Measurements from ENCODE around the gene FXYD4.

Gene FXYD4

DNA sequence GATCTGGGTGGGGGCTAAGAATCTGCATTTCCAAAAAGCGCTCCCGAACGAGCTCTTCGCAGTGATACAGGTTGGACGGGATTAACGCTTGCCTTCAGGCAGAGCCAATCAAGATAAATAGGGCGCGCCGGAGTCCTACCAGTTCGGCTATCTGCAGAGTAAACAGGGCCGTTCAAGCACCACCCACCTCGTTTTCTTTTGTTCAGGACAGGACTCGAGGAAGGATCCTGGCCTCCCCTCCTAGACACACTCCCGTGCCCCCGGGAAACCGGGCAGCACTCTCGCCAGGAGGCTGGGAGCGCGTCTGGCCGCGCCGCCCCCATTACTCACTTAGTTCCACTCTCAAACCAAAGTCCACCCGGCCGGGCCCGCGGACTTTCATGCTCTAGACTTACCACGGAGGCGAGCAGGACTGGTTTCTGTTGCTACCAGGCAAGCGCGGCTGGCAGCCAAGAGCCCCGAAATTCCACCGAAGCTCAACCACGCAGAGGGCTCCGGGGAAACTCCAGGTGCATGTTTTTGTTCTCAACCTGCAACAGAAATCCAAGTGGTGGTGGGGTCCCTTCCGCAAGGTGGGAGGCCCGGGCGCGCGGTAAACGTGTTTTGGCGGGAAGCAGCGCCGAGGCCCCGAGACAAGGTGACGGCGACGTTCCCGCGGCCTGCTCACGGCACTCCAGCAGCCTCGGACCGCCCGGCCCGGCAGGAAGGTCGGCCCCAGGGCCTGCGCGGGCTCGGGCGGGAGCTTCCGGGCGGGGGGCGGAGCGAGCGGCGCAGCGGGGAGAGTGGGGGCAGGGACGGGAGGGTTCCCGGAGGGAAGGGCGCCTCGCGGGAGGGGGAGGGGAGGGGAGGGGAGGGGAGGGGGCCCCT, 24.9 kb downstream of the FXYD4 start:
- peak in 12 of 14 donors; percentile 63 to 88 (median 80) for DNase-seq

DNA sequence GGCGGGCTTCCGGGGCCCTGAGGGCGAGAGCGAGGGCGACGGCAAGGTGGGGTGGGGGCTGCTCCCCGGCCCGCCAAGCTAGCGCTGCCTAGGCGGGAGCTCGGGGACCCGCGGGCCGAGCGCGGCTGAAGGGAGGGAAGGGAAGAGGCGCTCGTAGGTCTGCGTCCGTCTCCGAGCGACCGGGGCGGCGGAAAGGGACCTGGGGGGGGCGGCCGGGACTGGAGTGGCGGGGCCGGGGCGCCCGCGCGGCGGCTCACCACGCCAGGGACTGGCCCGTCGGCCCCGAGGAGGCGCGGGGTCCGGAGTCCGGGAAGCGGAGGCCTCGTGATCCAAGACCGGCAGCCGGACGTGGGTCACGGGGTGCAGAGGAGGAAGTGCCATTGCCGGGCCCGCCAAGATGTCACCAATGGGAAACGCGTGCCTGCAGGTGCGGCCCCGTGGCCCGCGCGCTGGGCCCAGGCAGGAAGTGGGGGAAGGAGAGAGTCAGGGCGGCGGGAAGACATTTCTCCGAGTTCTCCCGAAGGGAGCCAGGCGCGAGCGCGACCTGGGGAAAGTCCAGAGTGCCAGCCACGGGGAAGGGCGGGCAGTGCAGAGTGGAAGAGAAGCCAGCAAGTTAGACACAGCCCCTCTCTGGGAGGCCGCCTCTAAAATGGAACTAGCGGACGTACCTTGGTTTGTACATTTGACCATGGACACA, 25.6 kb downstream of the FXYD4 start:
- peak in 13 of 14 donors; percentile 42 to 90 (median 84) for DNase-seq

DNA sequence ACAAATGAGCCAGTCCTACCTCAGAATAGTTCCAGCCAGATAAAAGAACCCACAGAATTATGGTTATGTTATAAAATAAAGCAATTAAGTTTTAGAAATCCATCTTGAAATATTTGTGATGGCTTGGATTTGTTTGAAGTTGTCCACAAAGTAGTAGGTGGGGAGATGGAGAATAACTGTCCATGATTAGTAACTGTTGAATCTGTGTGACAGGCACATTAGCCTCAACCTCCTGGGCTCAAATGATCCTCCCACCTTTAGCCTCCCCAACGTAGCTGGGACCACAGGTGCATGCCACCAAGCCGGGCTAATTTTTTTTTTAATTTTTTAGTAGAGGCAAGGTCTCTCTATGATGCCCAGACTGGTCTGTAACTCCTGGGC, 27.5 kb downstream of the FXYD4 start:
- no peak for DNase-seq

DNA sequence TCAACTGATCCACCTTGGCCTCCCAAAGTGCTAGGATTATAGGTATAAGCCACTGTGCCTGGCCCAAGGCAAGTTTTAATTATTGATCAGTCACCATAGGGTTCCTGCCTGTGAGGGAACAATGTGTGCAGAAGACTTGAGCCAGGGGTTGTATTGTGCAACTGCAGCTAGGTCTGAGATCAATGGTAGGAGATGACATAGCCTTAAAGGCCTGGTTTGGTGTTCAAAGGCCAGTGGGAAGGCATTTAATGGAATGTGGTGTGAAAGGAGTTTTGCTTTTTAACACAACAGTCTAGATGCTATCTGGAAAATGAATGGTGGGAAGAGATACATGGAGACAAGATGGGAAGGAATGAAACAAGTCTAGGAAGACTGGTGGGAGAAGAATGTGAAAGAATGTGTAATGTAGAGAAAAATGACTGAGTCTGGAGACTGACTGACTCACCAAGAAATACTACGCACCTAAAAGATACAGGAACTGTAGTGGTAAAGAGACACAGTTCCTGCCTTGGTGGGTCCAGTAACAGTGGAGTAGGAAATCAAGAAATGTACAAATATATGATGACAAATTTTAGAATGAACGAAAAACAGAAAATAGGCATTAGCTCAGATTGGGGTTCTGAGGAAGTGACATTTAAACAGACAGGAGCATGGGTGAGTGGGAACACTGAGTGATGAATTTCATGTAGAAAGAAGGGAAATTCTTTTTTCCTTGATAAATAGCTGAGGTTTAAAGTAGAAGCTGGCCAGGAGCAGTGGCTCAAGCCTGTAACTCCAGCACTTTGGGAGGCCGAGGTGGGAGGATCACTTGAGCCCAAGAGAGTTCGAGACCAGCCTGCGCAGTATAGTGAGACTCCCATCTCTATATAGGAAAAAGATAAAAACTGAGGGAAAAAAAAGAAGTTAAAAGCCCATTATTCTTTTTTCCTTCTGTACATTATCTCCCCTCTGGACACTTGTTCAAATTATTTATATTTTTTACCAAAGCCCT, 28.2 kb downstream of the FXYD4 start:
- DNase-seq: no peak

DNA sequence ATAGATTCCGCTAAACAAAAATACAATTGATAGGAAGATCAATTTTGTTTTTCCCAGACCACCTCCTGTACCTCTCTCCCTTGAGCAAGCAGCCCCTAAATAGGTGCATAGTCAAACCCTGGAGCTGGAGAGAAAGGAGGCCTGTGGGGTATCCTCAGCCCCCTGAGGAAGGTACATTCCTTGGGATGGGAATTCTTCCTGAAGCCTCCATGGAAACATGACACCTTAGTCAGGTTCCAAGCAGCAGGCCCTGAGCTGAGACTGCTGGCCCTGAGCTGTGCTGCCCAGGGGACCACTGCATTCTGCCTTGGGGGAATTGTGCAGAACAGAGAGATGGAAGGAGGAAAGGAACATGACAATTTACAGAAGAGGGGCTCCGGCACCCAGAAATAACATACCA, 30.2 kb downstream of the FXYD4 start:
- DNase-seq: no peak

DNA sequence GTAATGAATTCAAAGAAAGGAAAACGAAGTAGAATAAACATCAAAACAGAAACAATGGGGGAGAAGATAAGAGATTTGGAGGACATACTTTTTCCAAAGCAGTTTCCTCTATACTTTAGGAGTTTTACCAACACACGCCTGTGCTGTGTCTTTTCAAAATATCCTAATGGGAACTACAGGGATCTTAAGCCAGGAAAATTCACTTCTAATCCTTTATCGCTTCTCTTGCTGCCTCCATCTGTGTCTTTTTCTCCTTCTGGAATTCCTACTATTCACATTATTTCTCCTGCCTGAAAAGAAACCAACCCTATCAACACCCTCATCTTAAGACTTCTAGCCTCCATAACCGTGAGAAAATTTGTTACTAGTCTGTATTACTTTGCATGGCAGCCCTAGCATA, 30.7 kb downstream of the FXYD4 start:
- no peak for DNase-seq

DNA sequence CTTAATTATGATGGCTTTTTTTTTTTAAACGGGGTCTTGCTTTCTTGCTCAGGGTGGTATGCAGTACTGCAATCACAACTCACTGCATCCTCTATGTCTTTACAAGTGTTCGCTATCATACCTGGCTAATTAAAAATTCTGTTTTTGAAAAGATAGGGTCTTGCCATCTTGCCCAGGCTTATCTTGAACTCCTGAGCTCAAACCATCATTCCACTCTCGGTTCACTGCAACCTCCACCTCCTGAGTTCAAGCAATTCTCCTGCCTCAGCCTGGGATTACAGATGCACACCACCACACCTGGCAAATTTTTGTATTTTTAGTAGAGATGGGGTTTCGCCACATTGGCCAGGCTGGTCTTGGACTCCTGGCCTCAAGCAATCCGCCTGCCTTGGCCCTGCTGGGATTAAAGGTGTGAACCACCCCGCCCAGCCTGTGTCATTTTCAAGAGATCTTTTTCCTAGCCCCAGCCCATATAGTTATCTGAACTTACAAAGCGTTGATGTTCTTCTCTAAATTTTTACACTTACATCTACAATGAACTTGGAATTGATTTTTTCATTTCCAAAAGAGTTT, 31.5 kb downstream of the FXYD4 start:
- no peak for DNase-seq

DNA sequence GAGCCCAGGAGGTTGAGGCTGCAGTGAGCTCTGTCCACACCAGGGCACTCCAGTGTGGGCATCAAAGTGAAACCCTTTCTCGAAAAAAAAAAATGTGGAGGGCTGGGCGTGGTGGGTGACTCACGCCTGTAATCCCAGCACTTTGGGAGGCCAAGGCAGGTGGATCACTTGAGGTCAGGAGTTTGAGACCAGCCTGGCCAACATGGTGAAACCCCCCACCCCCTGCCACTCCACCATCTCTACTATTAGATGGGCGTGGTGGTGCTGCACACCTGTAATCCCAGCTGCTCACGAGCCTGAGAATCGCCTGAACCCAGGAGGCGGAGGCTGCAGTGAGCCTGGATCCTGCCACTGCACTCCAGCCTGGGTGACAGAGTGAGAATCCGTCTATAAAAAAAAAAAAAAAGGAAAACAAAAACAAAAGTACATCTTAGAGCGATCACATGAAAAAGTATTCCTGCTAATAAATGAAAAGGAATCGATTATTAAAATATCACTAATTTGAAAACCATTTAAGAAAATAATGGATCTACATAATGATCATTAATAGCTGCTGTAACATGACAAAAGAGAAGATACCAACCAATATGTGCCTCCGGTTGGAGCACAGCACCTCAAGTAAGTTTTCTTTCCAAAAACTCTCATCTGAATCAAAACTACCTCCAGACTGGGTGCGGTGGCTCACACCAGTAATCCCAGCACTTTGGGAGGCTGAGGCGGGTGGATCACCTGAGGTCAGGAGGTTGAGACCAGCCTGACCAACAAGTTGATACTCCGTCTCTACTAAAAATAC, 32.7 kb downstream of the FXYD4 start:
- no peak for DNase-seq

DNA sequence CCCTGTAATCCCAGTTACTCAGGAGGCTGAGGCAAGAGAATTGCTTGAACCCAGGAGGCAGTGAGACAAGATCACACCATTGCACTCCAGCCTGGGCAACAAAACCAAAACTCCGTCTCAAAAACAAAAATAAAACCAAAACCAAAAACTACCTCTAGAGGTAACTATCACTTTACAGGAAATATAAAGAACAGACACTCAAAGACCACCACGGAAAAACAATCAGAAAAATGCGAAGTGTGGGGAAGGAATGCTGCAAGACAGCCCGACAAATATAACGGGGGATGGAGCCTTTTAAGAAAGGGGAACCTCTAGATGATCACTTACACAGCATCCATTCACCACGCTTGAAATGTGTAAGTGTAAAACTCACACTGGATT, 33.3 kb downstream of the FXYD4 start:
- no peak for DNase-seq

DNA sequence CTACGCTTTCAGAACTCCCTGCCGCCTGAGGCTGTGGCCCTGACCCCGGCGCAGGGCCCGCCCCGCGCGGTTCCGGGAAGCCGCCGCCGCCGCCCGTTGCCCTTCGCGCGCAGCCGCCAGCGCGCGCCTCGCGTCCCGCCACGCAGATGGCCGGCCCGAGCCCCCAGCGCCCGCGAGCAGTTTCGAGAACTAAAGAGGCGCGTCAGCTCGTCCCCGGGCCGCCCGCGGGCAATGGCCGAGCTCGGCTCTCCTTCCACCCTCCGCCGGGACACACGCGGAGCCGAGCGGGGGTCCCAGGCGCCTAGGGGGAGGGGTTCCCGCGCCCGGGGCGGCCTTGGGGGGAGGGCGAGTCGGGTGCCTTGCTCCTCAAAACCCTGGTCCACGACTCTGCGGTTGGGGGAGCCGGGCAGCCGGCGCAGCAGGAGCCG, 35.7 kb downstream of the FXYD4 start:
- DNase-seq: peak in 7 of 14 donors; percentile 22 to 72 (median 56)

DNA sequence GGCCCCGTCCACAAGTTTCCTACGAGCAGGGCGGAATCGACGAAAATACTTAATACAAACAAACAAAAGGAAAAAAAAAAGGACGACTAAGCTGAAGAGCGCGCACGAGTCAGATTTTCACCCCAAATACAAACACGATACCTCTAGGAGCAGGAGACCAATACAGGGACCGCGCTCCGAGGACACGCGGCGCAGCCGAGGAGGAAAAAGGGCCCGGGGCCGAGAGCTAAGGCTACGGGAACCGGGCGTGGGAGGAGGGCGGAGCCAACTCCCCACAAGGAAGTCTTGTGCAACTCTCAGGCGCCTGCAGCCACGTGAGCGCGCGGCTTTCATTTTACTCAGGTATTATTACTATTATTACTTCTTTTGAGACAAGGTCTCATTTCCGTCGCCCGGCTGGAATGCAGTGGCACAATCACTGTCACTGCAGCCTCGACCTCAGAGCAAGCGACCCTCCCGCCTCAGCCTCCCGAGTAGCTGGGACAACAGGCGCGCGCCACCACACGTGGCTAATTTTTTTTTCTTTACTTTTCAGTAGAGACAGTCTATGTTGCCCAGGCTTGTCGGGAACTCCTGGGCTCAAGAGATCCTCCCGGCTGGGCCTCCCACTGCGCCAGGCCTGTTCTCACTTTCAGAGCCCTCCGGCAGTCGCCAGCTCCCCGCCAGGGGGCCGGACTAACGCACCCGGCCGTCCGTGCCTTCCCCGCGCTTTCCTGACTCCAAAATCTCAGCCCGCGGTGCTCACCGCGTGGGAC, 36.3 kb downstream of the FXYD4 start:
- DNase-seq: peak in 12 of 14 donors; percentile 47 to 84 (median 61)

DNA sequence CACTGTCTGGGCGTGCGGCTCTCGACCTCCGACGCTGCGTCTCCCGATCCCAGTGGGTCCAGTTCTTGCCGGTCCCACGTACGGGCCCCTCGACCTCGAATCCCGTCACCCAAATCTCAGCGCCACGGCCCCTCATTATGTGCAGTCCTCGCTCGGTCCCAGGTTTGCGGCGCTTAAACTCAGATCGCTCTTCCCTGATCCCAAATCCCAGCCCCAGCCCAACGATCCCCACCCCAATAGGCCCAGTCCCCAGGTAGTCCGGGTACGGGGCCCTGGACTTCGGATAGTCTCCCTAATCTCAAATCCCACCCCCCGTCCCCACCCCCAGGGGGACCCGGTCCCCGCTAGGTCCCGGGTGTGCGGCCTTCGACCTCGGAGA, 36.9 kb downstream of the FXYD4 start:
- DNase-seq: peak in 1 of 14 donors; percentile 56

DNA sequence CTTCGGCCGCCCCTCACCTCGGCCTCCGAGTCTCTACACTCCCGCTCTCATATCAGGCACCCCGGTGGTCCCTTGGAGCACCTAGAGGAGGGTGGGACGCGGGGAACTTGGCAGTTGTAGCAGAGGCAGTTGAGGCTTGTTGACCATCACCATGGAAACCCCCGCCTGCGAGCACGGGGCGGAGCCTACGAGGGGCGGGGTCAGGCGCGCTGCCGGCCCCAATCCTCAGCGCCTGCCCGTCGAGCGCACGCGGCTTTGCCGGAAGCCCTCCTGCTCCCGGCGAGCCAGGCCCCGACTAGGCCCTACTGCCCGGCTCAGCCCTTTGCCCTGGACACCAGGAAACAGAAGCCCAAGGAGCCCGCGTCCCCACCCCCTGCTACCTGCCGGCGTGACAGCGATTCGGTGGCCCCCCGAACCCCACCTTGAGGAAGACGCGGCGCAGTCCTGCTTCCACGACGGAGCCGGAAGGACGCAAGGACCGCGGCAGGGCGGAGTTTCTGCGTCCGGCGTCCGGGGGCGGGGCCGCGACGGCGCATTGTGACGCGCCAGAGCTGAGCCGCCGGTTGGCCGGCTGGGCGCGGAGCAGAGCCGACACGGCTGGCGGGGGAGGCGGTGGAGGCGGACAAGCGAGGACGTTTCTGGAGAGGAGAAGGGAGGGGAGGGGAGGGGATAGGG, 37.4 kb downstream of the FXYD4 start, which contains the start of gene HNRNPF:
HNRNPF (minus strand) TSS at position 477 of the 675 bp plus-strand sequence. CDS start 21,302 bp downstream, outside the sequence.
- peak; percentile 77 to 98 (median 92) for DNase-seq

DNA sequence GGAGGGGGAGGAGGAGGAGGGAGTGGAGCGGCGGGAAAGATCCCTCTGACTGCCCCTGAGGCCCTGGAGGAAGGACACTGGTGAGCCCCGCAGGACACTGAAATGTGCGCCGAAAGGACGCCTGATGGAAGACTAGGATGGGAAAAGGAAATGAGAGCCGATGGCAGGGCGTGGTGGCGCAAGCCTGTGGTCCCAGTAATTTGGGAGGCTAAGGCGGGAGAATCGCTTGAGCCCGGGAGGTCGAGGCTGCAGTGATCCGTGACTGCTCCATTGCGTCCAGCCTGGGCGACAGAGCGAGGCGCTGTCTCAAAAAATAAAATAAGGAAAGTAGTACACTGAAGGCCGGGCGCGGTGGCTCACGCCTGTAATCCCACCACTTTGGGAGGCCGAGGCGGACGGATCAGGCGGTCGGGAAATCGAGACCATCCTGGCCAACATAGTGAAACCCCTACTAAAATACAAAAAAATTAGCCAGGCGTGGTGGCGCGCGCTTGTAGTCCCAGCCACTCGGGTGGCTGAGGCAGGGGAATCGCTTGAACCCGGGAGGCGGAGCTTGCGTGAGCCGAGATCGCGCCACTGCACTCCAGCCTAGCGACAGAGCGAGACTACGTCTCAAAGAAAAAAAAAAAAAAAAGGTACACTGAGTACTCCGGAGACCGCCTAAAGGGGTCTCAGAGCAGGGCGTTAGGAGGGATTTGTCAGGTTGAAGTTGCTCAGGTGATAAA, 38.1 kb downstream of the FXYD4 start:
- peak in 1 of 14 donors; percentile 24 for DNase-seq

DNA sequence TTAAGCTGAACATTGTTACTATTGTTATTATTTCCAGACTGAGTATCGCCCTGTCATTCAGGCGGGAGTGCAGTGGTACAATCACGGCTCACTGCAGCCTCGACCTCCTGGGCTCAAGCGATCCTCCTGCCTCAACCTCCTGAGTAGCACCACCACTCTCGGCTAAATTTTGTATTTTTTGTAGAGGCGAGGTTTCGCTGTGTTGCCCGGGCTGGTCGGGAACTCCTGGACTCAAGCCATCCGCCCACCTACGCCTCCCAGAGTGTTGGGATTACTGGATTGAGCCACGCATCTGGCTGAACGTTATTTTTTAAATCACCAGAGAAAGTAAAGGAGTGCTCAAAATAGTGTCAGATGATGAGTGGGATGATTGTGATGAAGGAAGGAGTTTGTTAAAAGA, 38.9 kb downstream of the FXYD4 start:
- DNase-seq: no peak

DNA sequence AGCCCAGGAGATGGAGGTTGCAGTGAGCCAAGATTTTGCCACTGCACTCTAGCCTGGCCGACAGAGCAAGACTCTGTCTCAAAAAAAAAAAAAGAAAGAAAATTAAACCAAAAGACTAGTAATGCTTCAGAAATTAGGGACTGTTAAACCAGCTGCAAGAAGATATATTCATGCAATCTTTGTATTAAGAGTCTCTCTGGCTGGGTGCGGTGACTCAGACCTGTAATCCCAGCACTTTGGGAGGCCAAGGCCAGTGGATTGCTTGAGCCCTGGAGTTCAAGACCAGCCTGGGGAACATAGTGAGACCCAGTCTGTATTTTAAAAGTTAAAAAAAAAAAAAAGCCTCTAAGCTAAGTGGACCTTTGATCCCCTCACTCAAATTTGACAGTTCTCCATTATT, 40.1 kb downstream of the FXYD4 start:
- no peak for DNase-seq

DNA sequence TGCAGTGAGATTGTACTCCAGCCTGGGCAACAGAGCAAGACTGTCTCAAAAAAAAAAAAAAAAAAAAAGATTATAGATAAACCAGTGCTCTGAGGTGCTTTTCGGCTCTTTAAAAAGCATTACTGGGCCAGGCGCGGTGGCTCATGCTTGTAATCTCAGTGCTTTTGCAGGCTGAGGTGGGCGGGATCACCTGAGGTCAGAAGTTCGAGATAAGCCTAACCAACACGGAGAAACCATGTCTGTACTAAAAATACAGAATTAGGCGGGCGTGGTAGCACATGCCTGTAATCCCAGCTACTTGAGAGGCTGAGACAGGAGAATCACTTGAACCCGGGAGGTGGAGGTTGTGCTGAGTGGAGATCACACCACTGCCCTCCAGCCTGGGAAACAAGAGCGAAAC, 44.1 kb downstream of the FXYD4 start:
- no peak for DNase-seq

DNA sequence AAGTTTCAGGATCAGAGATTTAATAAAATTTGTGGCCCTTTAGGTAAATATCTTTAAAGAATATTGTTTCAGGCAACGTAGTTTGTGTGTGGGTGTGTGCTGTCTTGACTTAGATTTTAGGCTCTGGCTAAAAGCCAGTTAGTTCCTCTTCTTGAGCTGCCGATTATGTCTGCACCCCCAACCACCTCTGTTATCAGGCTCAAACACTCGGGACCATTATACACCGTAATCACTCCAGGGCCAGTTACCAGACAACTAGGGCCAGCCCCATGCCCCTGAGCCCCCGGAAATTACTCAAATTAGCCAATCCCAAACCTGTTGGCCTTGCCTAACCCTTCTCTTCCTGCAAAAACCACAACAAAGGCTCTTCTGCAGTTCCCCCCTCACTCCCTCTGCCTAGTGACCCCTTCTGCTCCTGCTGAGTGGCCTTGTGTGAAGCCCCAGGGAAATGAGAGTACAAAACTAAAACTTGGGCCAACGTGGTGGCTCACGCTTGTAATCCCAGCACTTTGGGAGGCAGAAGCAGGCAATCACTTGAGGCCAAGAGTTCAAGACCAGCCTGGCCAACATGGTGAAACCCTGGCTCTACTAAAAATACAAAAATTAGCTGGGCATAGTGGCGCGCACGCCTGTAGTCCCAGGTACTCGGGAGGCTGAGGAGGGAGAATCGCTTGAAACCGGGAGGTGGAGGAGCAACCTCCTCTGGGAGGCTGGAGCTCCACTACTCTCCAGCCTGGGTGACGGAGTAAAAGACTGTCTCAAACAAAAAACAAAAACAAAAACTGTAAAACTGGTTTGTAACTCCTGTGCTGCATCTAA, 46.7 kb downstream of the FXYD4 start:
- DNase-seq: peak in 2 of 14 donors; percentile 12 to 37
